DMS53 treated with DMSO at 0.1 percent for 48 hours (cell line): ENCODE data around the gene DNAJB11.
"Not testable (repeated sequence)": the region's sequence is repeated elsewhere in the genome, so short reads cannot be mapped to it uniquely, and the experiment has no call there.

ENCODE experiments used
- DNase-seq: peaks from one replicate; lab custom pipeline; 2025; ENCODE audit not compliant: unreplicated experiment; lab: John Stamatoyannopoulos, UW

DNAJB11 gene

DNA sequence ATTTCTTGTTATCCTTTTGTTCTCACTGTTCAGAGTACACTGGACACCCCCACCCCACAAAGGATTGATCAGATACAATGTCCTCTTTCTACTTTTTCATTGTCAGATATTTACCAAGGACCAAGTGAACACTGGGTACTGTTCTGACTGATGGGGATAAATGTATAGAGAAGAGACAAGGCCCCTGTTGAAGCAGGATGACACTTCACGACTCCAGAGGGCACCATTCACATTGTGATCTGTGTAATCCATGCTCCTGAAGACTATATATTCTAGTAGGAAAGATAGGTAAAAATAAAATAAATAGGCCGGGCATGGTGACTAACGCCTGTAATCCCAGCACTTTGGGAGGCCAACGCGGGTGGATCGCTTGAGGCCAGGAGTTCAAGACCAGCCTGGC is 19.1 kb upstream of the DNAJB11 start:
- no peak for DNase-seq

DNA sequence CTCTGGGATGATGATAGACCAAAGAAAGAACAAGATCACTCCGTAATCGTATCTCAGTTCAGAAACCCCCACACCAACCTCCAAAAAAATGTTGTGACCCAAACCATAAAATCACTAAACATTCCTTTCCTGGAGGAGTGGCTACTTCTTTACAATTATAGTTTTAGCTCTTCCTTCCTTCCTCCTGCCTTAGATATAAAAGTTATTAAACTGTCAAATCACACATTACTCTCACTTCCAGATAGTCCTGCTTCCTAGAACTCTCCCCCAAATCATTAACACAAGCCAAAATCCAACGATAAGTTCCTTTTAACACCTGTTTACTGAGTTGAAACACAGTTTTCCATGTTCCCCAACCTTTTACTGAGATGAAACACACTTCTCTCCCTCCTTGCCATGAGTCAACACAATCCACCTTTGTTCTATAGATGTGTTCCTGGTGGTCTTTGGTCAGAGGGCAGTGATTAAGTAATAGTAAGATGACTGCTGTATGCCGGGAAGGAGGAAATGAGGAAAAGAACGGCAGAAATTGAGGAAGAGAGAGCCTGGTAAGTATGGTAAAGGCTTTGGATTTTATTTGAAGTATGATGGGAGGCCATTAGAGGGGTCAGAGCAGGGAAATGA is 18.0 kb upstream of the DNAJB11 start:
- DNase-seq: no peak

DNA sequence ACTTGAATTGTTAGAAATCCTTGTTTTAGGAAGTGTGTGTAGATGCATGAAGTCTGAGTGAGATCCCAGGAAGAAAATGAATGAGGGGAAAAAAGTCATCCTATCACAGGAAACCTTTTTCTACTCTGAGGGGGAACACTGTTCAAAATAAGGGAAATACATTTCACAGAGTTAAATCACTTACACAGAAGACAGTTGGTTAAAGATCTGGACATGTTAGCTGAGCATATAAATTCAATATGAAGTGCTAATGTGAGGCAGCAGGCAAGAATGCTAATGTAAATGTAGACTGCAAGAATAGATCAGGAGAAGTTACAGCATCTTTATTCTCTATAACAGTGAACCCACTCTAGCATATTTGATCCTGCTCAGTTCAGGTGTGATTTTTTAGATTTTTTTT is 5.9 kb upstream of the DNAJB11 start:
- DNase-seq: no peak

DNA sequence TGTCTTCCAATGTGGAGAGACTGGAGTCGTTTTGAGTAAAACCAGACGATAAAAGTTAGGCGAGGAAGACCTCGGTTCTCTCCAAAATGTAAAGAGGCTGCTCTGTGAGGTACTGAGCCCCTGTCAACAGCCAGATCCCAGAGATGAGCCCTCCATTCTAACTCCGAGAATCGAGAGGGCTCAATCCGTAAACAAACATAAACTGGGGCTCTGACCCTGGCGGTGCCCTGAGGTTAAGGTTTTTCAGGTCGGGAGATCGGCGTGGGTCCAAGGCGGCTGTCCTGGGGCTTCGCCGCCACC is 3.8 kb upstream of the DNAJB11 start:
- DNase-seq: no peak

DNA sequence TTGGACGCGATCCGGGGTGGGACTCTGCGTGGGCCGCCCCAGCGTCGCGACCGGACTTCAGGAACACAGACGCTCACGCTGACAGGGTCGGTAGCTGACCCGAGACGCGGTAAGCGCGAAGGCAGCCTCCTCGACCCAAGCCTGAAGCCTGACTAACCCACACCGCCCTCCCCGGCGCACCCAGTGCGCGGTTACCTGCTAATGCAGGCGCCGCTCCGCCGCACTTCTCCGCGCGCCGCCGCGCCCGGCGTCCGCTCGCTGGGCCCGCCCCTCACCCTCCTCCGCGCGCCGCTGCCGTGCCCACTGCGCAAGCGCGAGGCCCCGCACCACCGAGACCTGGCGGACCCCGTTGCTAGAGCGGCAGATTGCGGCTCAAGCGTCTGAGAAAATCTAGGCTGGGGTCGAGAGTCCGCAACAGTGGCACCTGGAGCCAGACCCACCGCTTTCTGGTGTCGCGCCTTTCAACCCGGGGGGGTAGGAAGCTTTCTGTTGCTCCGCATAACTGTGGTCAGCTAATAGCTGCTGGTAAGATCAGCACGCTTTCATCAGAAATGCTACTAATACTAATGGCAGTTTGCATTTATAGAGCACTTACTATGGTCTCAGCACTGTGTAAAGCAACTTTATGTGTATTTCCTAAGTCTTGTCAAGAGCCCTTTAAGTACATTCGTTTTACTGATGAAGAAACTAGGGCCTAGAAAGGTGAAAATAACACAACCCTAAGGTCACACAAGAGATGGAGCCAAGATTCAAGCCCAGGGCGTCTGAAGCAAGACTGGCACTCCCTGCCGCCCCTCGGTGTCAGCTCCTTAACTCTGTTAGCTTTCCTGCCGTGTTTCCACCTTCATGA is 3.2 kb upstream of the DNAJB11 start, which contains the start of gene TBCCD1:
TBCCD1 (minus strand) TSS at position 268 of the 850 bp plus-strand sequence. CDS start 3,010 bp downstream, outside the sequence.
- DNase-seq: peak; percentile 48

DNA sequence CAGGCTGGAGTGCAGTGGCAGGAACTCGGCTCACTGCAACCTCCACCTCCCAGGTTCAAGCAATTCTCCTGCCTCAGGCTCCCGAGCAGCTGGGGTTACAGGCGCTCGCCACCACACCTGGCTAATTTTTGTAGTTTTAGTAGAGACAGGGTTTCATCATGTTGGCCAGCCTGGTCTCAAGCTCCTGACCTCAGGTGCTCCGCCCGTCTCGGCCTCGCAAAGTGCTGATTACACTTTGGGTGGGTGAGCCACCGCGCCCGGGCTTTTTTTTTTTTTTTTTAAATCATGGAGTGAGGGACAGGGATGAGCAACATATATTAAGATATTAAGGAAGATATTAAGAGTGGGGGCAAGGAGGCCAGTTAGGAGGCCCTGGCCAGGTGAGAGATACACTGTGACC is 1.2 kb upstream of the DNAJB11 start:
- not testable (repeated sequence) for DNase-seq

DNA sequence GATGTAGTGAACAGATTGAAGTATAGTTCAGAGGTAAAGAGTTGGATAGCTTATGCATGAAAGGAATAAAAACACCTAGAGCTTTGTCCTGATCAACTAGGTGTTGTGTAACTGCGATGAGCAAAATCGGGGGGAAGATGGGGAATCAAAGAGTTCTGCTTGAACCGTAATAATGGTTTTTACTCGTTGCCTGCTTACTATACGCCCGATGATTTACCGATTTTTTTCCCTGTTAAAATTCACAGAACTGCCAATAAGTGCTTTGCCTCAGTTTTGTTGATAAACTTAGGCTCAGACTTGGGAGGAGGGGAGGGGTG is 783 bp upstream of the DNAJB11 start:
- DNase-seq: no peak

DNA sequence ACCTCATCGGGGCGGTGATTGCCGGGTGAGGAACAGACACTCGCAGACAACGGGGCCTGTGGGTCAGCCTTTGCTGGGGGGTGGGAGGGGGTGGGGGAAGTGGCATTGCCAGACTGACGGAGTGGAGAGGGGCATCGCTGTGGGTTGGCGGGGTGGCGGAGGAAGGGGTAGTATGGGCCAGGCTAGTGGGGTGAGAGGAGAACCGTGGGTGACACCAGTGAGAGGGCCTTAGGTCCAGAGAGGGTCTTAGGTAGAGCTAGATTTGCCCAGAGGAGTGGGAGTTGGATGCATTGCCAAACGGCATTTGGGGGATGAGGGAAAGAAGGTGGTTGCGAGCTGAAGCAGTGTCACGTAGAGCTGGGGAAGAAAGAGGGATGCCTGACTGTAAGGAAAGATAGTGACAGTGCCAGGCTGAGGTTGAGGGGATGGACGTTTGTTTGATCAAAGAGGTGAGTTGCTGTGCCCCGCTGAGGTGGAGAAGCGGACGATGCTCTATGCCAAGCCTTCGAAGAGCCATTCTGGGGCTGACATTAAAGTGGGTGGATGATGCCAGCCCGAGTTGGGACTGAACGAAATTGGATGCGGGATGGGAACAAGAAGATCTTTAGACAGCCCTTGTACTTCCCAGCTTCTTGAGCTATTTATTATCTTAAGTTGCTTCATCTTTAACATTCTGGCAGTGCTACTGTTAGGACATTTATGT is 572 bp downstream of the DNAJB11 start:
- DNase-seq: no peak

DNA sequence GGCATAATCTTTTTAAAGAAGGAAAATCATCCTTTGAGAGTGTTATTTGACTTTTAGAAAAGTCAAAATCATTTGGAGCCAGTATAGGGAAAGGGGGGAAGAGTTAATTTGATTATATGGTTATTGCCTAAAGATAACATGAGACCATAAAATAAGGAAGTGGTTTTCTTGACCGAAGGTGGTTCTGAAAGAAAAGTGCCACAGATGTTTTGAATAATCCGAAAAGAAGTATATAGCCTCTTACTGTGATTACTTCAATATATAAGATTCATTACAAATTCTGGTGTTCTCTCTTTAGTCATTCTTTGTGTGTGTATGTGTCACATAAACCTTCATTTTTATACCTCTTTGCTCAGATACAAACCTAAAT is 1.1 kb downstream of the DNAJB11 start:
- DNase-seq: no peak

DNA sequence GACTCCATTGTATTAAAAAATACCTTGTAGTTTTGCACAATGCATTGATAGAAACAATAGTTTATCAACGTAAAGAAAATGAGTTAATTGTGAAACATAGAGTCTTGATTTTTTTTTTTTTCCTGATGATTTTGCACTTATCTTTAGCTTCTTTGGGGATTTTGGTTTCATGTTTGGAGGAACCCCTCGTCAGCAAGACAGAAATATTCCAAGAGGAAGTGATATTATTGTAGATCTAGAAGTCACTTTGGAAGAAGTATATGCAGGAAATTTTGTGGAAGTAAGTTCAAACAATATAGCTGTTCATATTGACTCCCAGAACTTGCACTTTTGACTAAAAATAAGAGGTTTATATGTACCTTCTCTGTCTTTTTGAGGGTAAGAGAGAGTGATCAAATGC is 7.0 kb downstream of the DNAJB11 start:
- no peak for DNase-seq

DNA sequence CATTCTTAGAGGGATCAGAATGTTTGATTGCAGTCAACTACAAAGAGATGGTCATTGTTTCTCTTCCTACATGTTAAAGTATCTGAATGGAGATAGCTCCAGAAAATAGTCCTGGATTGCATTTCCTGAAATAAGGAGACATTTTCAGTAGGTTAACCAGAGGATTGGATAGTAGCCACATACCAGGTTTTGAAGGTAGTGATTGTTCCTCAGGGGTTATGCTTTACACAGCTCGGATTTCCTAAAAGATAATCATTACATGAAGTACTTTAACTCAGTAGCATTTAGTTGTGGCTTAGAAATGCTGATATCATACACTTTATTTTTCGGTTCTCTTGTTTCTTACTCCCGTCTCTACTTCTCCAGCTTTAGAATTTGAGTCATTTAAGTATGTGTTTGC is 10.3 kb downstream of the DNAJB11 start:
- DNase-seq: no peak

DNA sequence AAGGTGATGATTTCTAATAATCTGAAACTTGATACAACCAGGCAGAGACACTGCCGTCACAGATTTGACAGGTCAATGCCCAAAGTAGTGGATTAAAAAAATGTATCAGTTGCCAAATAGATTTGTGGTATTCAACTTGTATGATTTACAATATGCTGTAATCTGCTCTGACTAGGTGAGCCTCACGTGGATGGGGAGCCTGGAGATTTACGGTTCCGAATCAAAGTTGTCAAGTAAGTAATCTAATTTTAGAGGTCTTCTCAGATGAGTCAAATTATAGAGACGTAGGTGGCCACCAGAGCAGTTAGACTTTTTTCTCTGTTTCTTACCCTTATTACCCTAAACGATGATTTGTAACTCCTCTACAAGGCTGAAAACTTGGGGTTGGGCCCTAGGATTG is 12.0 kb downstream of the DNAJB11 start:
- DNase-seq: no peak

DNA sequence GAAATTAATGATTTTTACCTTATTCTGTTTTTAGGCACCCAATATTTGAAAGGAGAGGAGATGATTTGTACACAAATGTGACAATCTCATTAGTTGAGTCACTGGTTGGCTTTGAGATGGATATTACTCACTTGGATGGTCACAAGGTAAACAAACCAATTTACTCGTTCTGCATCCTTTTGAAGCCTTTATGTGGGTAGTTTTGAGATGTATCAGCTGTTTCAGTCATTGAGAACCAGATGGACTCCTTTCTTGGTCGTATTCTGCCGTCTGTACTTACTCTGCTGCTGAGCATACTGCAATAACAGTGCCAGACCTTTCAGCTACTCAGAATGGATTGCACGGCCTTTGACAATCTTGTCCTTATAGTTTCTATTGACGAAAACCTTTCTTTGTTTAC is 13.3 kb downstream of the DNAJB11 start:
- DNase-seq: peak; percentile 11

DNA sequence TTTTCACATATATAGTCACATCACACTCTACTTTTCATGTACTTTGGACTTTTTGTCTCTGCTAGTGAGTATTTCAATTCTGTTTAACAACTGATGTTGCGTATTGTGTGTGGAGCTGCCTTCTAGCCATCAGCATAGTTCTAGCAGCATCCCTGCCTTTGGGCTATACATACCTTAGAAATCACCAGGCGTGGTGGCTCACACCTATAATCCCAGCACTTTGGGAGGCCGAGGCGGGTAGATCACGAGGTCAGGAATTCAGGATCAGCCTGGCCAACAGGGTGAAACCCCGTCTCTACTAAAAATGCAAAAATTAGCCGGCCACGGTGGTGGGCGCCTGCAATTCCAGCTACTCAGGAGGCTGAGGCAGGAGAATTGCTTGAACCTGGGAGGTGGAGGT is 15.7 kb downstream of the DNAJB11 start:
- DNase-seq: not testable (repeated sequence)

DNA sequence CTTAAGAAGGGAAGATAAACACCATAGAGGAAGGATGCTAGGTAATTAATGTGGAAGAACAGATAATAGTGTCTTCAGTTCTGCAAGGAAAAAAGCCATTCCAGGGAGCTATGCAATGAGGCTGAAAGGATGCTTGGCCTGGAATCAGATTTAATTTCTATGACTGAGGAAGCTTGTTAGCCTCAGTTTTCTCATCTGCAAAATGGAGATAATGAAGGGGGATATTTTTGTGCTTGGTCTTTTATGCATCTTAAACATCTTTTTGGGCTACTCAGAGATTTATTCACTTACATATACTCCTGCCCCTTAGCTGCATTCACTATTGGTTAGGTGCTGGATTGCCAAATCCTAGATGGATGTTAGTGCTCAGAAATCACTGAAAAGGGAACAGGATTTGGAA is 16.7 kb downstream of the DNAJB11 start:
- DNase-seq: no peak

DNA sequence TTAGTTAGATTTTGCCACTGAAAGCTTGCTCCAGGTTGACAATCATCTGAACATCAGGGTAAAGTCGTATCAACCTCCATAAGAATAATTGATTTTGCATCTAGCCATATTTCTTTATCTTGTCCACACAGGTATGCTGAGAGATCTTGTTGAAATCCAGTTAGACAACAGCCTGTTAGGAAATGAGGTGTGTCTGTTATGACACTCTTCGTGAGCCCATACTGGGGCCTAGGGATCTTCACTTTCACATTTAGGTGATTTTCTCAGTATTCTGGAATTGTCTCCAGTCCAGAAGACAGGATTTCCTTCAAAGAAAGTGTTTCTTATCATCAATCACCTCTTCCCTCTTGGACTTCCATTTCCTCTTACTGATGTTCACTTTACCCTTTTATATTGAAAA is 18.1 kb downstream of the DNAJB11 start:
- DNase-seq: peak; percentile 39

DNA sequence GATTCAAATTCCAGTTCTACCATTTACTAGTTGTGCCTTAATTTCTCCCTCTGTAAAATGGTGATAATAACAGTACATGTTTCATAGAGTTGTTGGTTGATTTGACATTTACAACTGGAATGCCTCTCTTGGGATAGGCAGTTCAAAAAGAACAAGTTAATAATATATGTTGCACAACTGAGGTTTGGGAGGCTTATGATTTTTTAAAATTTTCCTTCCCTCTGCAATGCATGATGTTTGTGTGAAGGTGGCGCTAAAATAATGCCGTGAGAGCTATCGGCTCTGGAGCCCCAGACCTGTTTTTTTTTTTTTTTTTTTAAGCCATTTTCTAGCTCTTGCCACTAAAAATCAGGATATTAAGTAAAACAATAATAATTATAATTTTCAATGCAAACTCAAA is 18.6 kb downstream of the DNAJB11 start:
- no peak for DNase-seq

DNA sequence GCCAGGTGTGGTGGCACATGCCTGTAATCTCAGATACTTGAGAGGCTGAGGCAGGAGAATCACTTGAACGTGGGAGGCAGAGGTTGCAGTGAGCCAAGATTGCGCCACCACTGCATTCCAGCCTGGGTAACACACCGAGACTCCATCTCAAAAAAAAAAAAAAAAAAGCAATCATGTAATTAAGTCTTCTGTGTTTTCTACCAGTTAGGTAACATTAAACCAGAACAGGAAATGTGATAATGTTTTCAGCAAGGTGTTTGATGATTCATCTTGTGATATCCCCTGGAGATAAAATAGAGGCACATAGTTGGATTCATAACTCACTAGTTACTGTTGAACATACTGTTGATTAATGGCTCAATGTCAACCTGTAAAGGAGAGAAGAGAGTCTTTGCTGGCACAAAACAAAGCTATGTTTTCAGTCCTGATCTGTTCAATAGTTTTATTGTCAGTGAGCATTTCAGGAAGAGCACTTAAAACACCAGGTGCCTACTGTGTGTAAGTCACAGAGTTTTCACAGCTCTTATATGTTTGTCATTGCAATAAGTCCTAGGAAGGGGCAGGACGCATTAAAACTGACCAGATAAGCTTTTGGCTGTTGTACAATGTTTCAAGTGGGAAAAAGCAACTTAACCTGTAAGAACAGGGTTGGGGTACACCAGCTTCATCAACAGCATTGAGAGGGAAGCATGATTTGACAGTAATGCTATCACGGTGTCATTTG is 19.5 kb downstream of the DNAJB11 start:
- peak; percentile 16 for DNase-seq

DNA sequence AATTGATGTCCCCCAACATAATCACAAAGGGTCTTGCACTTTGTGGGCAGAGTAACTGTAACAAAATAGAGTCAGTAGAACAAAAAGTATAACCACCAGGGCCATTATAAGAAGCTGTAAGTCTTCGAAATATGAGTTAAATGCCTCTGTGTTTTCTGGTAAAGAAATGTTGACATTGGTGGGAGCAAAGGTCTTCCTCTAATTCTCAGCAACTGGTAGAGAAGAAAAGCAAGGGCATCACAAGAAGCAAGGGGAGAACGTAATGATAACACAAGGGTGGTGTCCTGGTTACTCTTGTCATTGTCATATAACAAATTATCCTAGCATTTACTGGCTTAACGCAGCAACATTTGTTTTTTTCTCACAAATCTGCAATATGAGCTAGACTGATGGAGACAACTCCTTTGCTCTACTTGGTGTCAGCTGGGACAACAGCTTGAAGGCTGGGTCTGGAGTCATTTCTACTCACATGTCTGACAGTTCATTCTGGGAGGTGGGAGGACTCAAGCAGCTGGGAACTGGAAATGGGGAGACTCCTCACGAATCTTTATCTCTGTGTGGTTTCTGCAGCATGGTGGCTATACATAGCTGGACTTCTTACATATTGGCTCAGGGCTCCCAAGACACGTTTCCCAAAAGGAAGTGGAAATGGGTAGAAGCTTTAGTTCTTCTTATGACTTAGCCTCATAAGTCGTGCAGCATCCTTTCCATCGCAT is 20.2 kb downstream of the DNAJB11 start:
- no peak for DNase-seq

DNA sequence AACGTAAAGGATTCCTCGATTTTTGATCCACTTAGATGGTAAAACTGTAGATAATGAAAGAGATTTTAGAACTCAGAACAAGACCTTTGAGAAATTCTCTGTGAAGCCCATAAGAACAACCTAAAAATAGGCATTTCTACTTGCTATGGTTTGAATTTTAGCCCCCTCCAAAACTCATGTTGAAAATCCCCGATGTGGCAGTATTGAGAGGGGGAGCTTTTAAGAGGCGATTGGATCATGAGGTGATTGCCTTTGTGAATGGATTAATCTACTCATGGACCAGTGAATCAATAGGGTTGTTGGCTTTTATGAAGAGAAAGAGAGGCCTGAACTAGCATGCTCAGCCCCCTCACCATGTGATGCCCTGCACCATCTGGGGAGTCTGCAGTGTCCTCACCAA is 22.2 kb downstream of the DNAJB11 start:
- DNase-seq: no peak

DNA sequence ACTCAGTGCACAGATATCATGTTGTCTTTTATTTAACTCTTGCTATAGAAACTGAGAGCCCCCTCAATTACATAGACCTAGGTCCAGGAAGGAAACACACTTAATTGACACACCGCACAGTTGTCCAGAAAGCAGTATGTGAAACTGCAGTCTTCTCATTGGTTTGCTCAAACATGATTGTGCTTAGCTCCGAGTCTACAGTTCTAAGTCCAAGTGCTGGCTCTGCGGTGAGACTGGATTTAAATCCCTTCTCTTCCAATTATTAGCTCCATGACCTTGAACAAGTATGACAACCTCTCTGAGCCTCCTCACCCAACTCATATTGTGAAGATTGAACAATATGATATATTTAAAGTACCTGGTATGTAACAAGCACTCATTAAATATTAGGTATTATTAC is 23.3 kb downstream of the DNAJB11 start:
- no peak for DNase-seq
